GM21619 (cell line): ENCODE results near the gene LKAAEAR1.
"Not testable (repeated sequence)": the region's sequence is repeated elsewhere in the genome, so short reads cannot be mapped to it uniquely, and the experiment has no call there.

Experiments used
- ATAC-seq: cut with Tn5 transposase; IDR thresholded peaks from one replicate; pipeline ENCODE4 v1.9.1; 2021; ENCODE audit not compliant: unreplicated experiment

The LKAAEAR1 gene

DNA sequence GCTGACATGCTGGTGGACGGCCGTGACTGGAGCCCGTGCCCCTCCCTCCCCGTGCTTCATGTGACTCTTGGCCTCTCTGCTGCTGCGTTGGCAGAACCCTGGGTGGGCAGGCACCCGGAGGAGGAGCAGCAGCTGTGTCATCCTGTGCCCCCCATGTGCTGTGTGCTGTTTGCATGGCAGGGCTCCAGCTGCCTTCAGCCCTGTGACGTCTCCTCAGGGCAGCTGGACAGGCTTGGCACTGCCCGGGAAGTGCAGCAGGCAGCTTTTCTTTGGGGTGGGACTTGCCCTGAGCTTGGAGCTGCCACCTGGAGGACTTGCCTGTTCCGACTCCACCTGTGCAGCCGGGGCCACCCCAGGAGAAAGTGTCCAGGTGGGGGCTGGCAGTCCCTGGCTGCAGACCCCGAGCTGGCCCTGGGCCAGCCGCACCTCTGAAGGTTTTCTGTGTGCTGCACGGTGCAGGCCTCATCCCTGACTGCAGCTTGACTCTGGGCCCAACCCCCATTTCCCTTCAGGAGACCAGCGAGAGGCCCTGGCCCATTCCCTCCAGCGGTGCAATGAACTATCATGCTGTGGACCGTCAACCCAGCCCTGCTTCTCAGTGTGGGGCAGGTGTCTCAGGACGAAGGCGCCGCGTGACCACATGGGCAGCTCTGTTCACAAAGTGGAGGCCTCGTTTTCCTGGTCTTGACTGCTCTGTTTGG is 15.0 kb upstream of the LKAAEAR1 start:
- ATAC-seq, result no peak

DNA sequence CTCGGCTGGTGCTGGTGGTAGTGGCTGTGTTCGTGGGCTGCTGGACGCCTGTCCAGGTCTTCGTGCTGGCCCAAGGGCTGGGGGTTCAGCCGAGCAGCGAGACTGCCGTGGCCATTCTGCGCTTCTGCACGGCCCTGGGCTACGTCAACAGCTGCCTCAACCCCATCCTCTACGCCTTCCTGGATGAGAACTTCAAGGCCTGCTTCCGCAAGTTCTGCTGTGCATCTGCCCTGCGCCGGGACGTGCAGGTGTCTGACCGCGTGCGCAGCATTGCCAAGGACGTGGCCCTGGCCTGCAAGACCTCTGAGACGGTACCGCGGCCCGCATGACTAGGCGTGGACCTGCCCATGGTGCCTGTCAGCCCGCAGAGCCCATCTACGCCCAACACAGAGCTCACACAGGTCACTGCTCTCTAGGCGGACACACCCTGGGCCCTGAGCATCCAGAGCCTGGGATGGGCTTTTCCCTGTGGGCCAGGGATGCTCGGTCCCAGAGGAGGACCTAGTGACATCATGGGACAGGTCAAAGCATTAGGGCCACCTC is 14.3 kb upstream of the LKAAEAR1 start:
- ATAC-seq, result no peak

DNA sequence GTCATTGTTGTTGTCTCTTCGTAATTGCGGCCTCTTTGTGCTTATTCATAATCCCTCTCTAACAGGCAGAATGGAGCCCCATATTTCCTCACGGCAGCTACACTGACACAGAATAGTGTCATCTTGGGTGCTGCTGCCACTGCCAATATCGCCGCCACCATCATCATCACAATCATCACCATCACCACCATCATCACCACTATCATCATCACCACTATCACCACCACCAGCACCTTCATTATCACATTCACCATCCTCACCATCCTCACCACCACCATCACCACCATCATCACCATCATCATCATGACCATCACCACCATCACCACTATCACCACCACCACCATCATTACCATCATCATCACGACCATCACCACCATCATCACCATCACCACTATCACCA is 12.3 kb upstream of the LKAAEAR1 start:
- ATAC-seq, result no peak

DNA sequence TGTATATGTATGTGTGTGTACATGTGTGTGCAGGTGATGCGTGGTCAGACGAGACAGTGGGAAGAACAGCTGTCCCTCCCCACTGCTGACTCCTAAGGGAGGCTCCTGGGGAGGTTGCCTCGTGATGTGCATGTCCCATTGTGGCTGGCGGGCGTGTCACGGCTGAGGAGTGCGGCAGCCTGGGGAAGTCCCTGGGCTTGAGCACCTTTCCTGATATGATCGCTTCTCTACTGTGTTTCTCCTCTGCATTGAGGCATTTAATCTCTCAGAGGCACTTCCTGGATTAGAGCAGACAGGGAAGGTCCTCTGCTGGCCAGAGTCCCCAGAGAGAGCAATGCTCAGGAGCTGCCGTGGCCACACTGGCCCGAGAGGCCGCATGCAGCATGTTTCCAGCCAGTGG is 11.7 kb upstream of the LKAAEAR1 start:
- ATAC-seq, result no peak

DNA sequence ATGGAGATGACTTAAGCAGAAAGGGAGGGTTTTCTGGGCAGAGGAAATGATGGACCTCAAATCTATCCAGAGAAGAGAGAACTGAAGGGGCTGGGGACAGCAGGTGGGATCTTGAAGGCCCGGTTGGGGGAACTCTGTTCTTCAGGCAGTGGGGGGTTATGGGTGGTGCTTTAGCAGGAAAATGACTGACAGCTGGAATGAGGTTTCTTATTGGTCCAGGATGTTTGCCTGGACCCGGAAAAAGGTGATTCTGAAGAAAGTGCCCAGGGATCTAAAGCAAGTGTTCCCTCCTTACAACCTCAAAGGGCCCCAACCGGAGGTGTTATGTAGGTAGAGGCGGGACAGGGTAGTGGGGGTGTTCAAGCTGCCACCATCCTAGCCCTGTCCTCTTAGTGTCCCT is 11.3 kb upstream of the LKAAEAR1 start:
- ATAC-seq, result no peak

DNA sequence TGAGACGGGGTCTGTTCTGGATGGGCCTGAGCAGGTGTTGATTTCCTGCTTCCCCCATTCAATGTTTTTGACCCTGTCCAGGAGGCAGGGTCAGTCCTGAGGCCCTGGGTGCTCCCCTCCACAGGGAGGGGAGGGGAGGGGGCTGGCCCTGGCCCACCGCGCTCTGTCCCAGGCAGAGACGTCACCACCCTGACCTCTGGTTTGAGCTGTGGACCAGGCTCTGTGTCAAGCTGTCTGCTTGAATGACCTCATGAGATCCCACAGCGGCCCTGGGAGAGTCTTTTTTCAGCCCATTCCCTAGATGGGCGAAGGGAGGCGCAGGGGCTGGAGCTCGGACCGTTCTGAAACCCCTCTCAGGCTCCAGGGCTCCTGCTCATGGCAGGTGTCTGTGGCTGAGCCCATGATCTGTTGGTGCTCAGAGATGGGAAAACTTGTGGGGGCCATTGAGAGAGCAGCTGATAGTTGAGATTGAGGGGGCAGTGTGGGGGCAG is 8.9 kb upstream of the LKAAEAR1 start:
- no peak for ATAC-seq

DNA sequence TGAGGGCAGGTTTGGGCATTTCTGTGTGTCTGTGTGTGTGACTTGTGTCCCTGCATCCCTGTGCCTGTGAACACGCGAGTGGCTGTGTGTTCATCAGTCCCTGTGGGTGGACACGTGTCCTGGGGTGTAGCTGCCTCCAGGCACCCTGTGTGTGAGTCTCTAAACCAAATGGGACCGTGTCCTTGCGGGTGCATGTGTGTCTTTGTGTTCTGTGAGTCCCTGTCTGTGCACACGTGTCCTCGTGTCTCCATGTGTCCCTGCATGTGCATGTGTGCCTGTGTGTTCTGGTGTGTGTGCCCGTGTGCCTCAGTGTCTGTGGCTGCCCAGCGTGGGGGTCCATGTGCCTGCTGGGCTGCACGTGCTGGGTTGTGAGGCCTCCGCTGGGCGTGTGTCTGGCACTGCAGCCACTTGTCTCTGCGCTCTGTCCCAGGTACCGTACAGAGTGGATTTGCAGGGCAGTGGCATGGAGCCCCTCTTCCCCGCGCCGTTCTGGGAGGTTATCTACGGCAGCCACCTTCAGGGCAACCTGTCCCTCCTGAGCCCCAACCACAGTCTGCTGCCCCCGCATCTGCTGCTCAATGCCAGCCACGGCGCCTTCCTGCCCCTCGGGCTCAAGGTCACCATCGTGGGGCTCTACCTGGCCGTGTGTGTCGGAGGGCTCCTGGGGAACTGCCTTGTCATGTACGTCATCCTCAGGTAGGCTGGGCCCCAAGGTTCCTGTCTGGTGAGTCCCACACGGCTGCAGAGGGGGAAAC is 8.2 kb upstream of the LKAAEAR1 start:
- no peak for ATAC-seq

DNA sequence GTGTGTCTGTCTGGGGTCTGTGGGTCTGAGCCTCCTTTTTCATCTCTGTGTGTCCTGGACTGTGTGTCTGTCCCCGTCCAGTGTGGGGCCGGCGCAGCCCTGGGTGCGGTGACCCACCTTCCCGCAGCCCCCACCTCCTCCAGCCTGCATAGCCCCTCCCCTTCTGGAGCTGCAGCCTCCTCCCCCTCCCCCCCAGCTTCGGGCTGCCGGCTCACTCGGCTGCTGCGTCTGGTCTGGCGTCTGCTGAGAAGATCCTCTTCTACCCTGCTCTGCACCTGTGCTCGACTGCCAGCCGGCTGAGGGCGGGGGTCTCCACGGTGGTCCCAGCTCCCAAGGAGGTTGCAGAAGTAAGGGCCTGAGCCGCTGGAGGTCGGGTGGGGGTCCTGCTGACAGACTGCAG is 7.6 kb upstream of the LKAAEAR1 start:
- no peak for ATAC-seq

DNA sequence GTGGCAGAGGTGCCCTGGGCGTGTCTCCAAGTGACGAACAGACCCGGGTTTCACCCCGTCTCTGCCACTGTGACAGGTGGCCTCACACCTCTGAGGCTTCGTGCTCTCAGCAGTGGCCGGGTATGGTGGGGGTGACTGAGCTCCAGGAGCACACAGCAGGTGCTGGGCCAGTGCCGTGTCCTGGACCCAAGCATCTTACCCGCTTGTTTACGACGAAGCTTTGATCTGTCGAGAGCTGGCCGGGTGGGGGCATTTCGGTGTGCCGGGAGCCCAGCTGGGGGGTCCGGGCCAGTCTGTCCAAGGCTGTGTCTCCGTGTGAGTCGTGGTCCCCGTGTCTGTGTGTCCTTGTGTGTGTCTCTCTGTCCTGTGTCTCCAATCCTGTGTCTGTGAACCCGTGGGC is 7.1 kb upstream of the LKAAEAR1 start:
- no peak for ATAC-seq

DNA sequence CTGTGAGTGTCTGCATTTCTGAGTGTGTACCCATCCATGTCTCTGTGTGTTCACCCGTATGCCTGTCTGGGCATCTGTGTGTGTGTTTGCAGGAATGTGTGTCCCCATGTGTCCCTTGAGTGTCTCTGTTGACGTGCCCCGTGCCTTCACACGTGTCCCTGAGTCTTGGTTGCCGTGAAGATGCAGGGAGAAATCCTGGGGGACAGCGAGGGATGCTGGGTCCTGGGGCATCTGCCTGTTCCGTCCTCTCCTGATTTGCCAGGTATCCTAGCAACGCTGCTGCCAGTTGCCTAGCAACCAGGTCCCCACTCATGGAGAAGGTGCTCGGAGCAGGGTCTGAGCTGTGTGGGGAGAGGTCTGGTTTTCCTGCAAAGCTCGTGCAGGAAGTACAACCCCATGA is 6.0 kb upstream of the LKAAEAR1 start:
- ATAC-seq, result no peak

DNA sequence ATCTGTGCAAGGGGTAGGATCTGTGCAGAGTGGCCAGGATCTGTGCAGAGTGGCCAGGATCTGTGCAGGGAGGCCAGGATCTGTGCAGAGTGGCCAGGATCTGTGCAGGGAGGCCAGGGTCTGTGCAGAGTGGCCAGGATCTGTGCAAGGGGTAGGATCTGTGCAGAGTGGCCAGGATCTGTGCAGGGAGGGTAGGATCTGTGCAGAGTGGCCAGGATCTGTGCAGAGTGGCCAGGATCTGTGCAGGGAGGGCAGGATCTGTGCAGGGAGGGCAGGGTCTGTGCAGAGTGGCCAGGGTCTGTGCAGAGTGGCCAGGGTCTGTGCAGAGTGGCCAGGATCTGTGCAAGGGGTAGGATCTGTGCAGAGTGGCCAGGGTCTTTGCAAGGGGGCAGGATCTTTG is 4.4 kb upstream of the LKAAEAR1 start:
- not testable (repeated sequence) for ATAC-seq

DNA sequence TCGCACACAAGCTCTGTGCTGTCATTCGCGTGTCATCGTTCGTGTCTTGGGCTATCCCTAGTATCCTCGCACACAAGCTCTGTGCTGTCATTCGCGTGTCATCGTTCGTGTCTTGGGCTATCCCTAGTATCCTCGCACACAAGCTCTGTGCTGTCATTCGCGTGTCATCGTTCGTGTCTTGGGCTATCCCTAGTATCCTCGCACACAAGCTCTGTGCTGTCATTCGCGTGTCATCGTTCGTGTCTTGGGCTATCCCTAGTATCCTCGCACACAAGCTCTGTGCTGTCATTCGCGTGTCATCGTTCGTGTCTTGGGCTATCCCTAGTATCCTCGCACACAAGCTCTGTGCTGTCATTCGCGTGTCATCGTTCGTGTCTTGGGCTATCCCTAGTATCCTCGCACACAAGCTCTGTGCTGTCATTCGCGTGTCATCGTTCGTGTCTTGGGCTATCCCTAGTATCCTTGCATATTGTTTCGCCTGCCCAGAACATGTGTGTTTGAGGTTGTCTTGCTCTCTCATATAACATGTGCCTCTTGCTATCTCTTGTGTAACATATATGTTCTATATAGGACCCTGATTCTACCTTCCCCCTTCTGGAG is 3.1 kb upstream of the LKAAEAR1 start:
- not testable (repeated sequence) for ATAC-seq

DNA sequence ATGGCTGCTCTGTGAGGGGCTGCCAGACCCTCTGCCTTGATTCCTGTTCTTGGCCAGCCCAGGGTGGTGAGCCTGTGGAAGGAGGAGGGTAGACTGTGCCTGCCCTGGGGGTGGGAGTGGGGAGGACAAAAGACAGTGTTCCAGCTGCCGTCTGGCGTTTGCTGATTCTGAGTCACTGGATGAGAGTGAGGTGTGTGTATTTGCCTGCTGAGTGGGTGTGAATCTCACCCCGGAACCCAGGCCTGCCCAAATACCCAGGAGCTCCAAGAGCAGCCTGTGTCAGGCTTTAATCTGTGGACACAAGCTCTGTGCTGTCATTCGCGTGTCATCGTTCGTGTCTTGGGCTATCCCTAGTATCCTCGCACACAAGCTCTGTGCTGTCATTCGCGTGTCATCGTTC is 2.6 kb upstream of the LKAAEAR1 start:
- ATAC-seq, result no peak

DNA sequence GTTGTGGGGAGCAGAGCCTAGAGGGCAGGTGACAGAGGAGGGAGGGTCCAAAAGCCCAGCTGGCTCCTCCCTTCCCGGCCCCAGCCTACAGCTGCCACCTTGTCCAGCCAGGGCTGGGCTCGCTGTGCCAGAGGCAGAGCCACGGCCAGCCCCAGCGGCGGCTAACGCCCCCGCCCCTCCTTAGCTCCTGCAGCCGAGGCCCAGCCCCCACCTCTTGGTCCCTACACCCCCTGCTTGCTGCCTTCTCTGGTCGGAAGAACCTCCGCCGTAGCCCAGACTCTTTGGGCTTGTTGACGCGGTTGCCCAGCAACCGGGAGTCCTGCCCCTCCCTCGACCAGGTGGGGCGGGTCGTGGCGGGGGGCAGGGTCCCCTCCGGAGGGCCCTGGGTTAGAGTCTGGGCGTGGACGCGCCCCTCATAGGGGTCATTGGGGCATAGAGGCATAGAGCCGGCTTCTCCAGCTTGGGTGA is 521 bp upstream of the LKAAEAR1 start:
- ATAC-seq, result no peak

DNA sequence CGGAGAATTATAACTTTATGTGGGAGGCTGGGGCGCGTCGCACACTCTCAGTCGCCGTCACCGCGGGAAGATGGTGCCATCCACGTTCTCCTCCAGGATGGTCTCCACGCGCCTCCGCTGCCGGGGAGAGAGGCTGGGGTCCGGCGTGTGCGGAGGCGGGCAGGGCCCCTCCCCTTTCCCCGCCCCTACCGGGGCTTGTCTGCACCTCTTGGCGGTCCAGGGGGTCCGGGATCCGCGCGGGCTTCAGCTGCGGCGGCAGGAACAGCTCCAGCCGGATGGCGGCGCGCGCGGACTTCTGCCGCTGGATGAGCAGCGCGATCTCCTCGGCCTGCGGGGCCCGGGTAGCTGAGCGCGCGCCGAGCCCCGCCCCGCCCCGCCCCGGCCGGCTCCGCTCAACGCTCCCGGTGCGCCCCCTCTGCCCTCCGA is 807 bp downstream of the LKAAEAR1 start:
- ATAC-seq, result no peak

DNA sequence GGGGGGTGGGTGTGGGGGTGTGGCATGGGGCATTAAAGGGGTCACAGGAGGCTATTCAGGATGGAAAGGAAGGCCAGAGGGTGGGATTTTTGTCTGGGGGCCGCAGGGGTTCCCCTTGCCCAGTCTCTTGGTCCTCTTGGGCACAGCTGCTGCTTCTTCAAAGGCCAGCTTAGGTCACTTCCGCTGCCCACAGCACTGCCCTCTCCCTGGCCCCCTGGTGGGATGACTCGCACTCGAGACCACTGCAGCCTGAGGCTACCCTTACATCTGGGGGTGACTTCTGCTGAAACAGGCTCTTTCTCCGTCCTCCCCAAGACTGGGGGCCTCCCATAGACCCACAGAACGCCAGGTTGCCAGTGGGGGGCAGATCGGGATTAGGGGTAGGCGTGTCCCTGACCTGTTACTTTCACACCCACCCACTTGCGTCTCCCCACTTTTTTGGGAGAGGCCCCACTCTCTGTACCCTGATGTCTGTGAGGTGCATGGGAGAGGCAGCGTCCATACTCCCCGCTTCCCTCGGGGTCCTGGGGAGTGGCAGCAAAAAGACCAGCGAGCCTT is 1.3 kb downstream of the LKAAEAR1 start:
- no peak for ATAC-seq

DNA sequence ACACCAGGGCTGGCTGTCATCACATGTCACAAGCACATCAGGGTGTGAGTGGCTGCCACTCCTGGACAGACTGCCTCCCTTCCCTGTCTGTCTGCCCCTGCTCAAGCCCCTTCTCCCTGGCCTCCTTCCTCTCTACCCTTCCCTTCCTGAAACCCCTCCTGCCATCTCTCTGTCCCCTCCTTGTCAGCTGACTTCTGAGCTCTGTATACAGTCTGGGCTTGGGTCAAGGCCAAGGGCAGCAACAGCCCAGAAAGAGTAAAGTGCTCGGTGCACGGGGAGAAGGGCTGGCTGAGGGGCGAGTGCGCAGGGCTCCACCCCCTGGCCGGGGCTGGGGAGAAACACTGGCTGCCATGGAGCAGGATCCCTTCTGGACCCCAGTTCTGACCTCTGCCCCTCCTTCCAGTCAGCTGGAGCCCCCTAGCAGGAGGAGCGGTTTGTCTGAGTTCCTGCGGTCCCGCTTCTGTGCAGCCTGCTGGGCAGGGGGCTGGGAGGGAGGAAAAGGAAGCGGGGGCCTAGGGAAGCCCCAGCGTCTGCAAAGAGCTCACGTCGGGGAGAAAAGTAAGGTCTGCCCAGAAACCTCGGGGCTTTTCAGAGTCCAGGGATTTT is 2.0 kb downstream of the LKAAEAR1 start:
- ATAC-seq, result no peak

DNA sequence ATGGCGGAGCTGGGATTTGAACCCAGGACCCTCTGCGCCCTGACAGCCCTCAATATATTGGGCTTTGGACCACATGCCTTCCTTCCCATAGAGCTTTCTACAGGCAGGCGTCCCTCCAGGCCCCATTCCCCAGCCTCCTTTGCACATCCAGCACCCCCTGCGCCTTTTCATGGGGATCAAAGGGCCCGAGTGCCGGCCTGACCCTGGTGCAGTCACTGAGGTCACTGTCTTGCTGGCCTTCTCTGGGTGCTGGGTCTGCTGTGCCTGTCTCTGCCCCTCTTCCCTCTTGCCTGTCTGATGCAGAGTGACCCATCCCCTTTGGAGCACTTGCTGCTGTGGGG is 2.6 kb downstream of the LKAAEAR1 start:
- ATAC-seq, result no peak

DNA sequence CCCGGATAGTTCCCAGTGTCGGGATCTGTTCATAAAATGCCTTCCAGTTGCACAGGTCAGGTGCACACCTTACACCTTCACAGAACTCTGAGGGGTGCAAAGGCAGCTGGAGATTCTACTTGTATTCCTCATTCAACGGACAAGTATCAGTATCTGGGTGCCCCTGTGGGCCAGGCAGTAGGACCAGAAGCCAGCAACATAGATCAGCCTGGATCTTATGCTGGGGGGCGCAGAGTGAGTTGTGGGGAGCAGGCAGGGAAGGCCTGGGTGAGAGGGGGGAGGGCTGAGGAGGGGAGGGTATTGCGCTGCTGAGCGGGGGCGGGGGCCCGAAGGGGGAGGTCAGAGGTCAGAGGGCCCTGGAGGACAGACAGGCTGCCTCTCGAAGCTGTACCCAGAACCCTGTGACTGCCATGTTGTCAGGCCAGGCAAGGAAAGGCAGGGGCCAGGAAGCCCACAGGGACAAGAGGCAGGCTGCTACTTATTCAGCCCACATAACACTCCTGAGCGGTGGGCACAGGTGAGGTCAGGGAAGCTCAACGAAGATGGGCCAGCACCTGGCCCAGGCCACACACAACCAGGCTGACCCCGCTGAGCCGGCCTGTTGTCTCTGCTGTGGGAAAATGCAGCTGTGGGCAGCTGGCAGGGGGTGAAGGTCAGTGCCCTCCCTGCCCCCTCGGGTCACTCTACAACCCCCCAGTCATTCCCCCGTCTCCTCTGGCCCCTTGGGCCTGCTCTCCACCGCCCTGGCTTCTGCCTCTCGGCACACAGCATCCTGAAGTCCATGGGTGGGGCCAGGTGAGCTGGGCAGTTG is 3.2 kb downstream of the LKAAEAR1 start:
- no peak for ATAC-seq
